PC-9 (cell line): ENCODE measurements around the gene NCF4. TPM values are rescaled to one million over a fixed set of nuclear protein-coding genes. Genes with fewer than 3 reads are reported as not detected.

Experiments
- BruUV-seq: library from RNA; stranded (reverse); fragments of 400-500 nt; replicated peaks from 2 replicates; lab custom pipeline; 2021; lab: Mats Ljungman, UMichigan
- CTCF ChIA-PET: fragments of 300-600 bp; sonication (Branson Sonifier 250); formaldehyde crosslinking; loops from one replicate; lab custom pipeline; 2022; ENCODE audit warnings: antibody characterized with exemption; lab: Charles Lee
- POLR2A ChIA-PET: fragments of 300-600 bp; sonication (Branson Sonifier 250); formaldehyde crosslinking; loops from one replicate; lab custom pipeline; 2022; ENCODE audit warnings: antibody characterized with exemption; ENCODE audit not compliant: unreplicated experiment; lab: Charles Lee
- DNase-seq, 2 experiments: peaks; one replicate each; pipeline versions ENCODE4 v3.0.0 to v3.0.0-alpha.2; 2015 to 2022; ENCODE audit warnings: mixed read lengths in 1 of 2
- H2AFZ ChIP-seq: fragments of 200-600 bp; sonication (generic); 2 replicates; pipeline ENCODE4 v1.8.1; 2017; ENCODE audit warnings: antibody characterized with exemption
- H3F3A ChIP-seq: fragments of 200-600 bp; sonication (generic); 2 replicates; pipeline ENCODE4 v1.8.1; 2017; ENCODE audit warnings: antibody characterized with exemption, mild to moderate bottlenecking, low read depth; ENCODE audit not compliant: insufficient read depth
- H3K27ac ChIP-seq: fragments of 200-600 bp; sonication (generic); 2 replicates; pipeline ENCODE4 v1.6.1; 2016; ENCODE audit warnings: mixed run types
- H3K27me3 ChIP-seq: fragments of 200-600 bp; sonication (generic); 2 replicates; pipeline ENCODE4 v1.6.1; 2016; ENCODE audit warnings: low read depth, mixed run types; ENCODE audit not compliant: insufficient read depth
- H3K36me3 ChIP-seq: fragments of 200-600 bp; sonication (generic); 2 replicates; pipeline ENCODE4 v1.6.1; 2016; ENCODE audit warnings: low read depth, mixed run types
- H3K4me1 ChIP-seq: fragments of 200-600 bp; sonication (generic); replicated peaks from 2 replicates; pipeline ENCODE4 v1.6.1; 2016; ENCODE audit warnings: mixed run types; ENCODE audit not compliant: insufficient read depth
- H3K4me2 ChIP-seq: fragments of 200-600 bp; sonication (generic); 2 replicates; pipeline ENCODE4 v1.6.1; 2017; ENCODE audit warnings: mixed run types
- H3K4me3 ChIP-seq: fragments of 200-600 bp; sonication (generic); 2 replicates; pipeline ENCODE4 v1.6.1; 2016; ENCODE audit warnings: mixed run types
- H3K79me2 ChIP-seq: fragments of 200-600 bp; sonication (generic); 2 replicates; pipeline ENCODE4 v1.6.1; 2017; ENCODE audit warnings: low read depth, mixed run types
- H3K9me2 ChIP-seq: fragments of 200-600 bp; sonication (generic); 2 replicates; pipeline ENCODE4 v1.8.1; 2017; ENCODE audit warnings: mild to moderate bottlenecking; ENCODE audit not compliant: insufficient read depth
- H3K9me3 ChIP-seq: fragments of 200-600 bp; sonication (generic); 2 replicates; pipeline ENCODE4 v1.8.1; 2016; ENCODE audit warnings: low read depth; ENCODE audit not compliant: insufficient read depth
- H4K20me1 ChIP-seq: fragments of 200-600 bp; sonication (generic); 2 replicates; pipeline ENCODE4 v1.8.1; 2017; ENCODE audit not compliant: insufficient read depth
- EZH2 ChIP-seq: fragments of 200-600 bp; sonication (generic); IDR thresholded peaks from 2 replicates; pipeline ENCODE4 v1.8.0; 2017; ENCODE audit warnings: antibody characterized with exemption, low read depth
- intact Hi-C: fragments of 100-400 bp; cut with micrococcal nuclease; formaldehyde crosslinking; loops from one replicate; pipeline ENCODE4 v1.10.0; 2022; ENCODE audit not compliant: unreplicated experiment
- total RNA-seq: library from RNA; stranded (reverse); gene quantifications from 2 replicates; pipeline ENCODE4 v1.2.3, GENCODE V29; 2021
- TF ChIP-seq, protein P1 (sequence below): fragments of 200-600 bp; sonication (generic); conservative IDR thresholded peaks from 2 replicates; pipeline ENCODE4 v1.6.1; 2017; ENCODE audit warnings: mixed run types, antibody characterized with exemption, mild to moderate bottlenecking, moderate library complexity

NCF4 gene
- total RNA-seq, 1 experiment from 2014 or later, result 3.9 TPM

DNA sequence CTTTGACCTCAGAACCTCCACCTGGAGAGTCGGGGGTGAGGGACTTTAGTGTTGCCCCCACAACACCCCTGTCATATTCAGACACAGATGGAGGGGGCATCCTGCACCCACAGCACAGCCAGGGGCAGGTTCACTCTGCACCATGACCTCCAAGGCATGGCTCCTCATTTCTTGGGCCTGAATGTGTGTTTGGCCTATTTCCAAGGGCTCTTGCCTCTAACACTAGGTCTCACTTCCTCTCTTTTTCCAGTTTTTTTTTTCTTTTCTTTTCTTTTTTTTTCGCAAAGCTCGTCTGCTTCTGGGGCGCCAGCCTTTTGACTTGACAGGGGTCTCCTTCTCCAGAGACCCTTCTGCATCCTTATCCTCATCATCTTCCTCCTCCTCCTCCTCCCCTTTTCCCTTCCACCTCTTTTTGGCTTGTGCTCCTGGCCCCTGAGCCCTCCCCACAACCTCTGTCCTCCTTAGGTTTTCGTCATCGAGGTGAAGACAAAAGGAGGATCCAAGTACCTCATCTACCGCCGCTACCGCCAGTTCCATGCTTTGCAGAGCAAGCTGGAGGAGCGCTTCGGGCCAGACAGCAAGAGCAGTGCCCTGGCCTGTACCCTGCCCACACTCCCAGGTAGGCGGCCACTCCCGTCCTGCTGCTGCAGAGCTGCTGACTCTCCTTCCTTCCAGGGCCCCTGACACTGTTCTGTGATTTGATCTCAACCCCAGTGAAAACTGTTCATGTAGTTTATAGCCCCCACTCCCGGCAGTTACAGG lies 3.8 kb downstream of the NCF4 start:
- BruUV-seq, result no TSS peak
- H2AFZ ChIP-seq, result no peak overlapping the region
- CTCF ChIA-PET, result interaction anchor here (0.5 kb wide), 1 partner anchor 427 kb away, joined by 5 read pairs; no protein-coding TSS in a partner anchor
- no peaks in the 10 kb centered on the region for H3K9me3 ChIP-seq
- no peaks in the 10 kb centered on the region for H4K20me1 ChIP-seq
- H3K4me2 ChIP-seq, result no peak overlapping the region
- POLR2A ChIA-PET, result no interaction called here
- intact Hi-C loops, result no loop called here
- H3K27ac ChIP-seq, result no peak overlapping the region
- no peaks in the 10 kb centered on the region for H3K36me3 ChIP-seq
- DNase-seq, result peak in 1 of 2 experiments; percentile 18
- H3F3A ChIP-seq, result peaks cover 2% of the 10 kb centered on the region; the same call in 1 of the 2 replicates
- no peaks in the 10 kb centered on the region for H3K9me2 ChIP-seq
- H3K4me3 ChIP-seq, result no peak overlapping the region
- H3K27me3 ChIP-seq, result no peaks in the 10 kb centered on the region
- H3K79me2 ChIP-seq, result no peaks in the 10 kb centered on the region
- peaks cover 31% of the 10 kb centered on the region for H3K4me1 ChIP-seq
- TF ChIP-seq EZH2, result no peak
- TF ChIP-seq, protein P1, sequence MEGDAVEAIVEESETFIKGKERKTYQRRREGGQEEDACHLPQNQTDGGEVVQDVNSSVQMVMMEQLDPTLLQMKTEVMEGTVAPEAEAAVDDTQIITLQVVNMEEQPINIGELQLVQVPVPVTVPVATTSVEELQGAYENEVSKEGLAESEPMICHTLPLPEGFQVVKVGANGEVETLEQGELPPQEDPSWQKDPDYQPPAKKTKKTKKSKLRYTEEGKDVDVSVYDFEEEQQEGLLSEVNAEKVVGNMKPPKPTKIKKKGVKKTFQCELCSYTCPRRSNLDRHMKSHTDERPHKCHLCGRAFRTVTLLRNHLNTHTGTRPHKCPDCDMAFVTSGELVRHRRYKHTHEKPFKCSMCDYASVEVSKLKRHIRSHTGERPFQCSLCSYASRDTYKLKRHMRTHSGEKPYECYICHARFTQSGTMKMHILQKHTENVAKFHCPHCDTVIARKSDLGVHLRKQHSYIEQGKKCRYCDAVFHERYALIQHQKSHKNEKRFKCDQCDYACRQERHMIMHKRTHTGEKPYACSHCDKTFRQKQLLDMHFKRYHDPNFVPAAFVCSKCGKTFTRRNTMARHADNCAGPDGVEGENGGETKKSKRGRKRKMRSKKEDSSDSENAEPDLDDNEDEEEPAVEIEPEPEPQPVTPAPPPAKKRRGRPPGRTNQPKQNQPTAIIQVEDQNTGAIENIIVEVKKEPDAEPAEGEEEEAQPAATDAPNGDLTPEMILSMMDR, result no peak

DNA sequence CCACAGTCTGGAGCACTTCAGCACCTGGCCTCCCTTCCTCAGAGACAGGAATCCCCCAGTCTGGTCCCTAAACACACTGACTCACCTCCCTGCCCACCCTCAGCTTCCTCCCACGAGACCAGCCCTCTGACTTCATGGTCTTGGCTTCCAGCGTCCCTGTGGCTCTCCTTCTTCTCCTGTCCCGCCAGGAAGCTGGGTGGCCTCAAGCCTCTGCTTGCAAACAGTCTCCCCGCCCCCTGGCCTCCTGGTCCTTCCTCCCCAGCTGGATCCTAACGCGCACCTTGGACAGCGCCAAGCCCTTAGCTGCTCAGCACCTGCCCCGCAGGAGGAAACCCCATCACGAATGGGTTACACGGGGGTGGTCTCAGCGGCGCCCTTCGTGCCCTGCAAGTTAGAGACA lies 4.5 kb downstream of the NCF4 start:
- POLR2A ChIA-PET, result no interaction called here
- peaks cover 7% of the 10 kb centered on the region for H3F3A ChIP-seq
- intact Hi-C loops, result no loop called here
- H2AFZ ChIP-seq, result no peak overlapping the region
- H3K9me3 ChIP-seq, result no peaks in the 10 kb centered on the region
- H3K9me2 ChIP-seq, result no peaks in the 10 kb centered on the region
- no peaks in the 10 kb centered on the region for H3K27me3 ChIP-seq
- no peaks in the 10 kb centered on the region for H3K36me3 ChIP-seq
- CTCF ChIA-PET, result interaction anchor here (0.5 to 0.9 kb wide), 2 partner anchors 8 to 428 kb away, joined by 3 to 5 read pairs; no protein-coding TSS in a partner anchor
- no peaks in the 10 kb centered on the region for H4K20me1 ChIP-seq
- no peak overlapping the region for H3K4me2 ChIP-seq
- no peak for TF ChIP-seq EZH2
- TF ChIP-seq, protein P1, result no peak
- no peaks in the 10 kb centered on the region for H3K79me2 ChIP-seq
- peak in 1 of 2 experiments; percentile 28 for DNase-seq
- no peak overlapping the region for H3K4me3 ChIP-seq
- BruUV-seq, result no TSS peak
- H3K4me1 ChIP-seq, result peaks cover 37% of the 10 kb centered on the region
- H3K27ac ChIP-seq, result no peak overlapping the region

DNA sequence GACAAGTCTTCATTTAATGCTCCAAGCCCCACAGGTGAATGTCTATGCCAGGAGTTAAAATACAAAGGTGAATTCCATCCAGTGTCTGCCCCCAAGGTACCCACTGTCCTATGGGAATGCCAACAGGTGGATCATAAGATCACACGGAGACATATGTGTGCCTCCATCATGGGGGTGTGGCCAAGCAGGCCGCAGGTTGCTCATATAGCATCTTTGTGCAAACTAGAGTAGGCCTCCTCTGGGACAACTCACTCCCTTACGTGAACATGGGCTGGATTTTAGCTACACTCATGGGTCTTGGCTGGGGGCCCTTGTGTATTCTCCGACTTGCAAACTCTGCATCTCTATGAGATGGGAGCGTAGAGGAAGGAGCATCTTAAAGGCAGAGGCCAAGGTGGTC lies 6.9 kb downstream of the NCF4 start:
- no peaks in the 10 kb centered on the region for H4K20me1 ChIP-seq
- intact Hi-C loops, result no loop called here
- no peaks in the 10 kb centered on the region for H3K27me3 ChIP-seq
- no TSS peak for BruUV-seq
- H3K4me3 ChIP-seq, result no peak overlapping the region
- peaks cover 24% of the 10 kb centered on the region for H3F3A ChIP-seq
- no peaks in the 10 kb centered on the region for H3K36me3 ChIP-seq
- no peak overlapping the region for H2AFZ ChIP-seq
- no peaks in the 10 kb centered on the region for H3K79me2 ChIP-seq
- H3K27ac ChIP-seq, result no peak overlapping the region
- CTCF ChIA-PET, result interaction anchor here (0.8 kb wide), 1 partner anchor 25 kb away, joined by 4 read pairs; no protein-coding TSS in a partner anchor
- no peaks in the 10 kb centered on the region for H3K9me2 ChIP-seq
- H3K4me2 ChIP-seq, result no peak overlapping the region
- peaks cover 45% of the 10 kb centered on the region for H3K4me1 ChIP-seq
- H3K9me3 ChIP-seq, result no peaks in the 10 kb centered on the region
- TF ChIP-seq EZH2, result no peak
- TF ChIP-seq, protein P1, result no peak
- DNase-seq, result no peak
- POLR2A ChIA-PET, result no interaction called here
